Measurements from ENCODE around the gene TFAM.

Gene TFAM

GRCh38 chr10:58433571-58433970, 48.4 kb downstream of the TFAM start:
- DNase-seq (ENCODE audit: low spot score): no peak

- DNase-seq (ENCODE audit: low spot score): peak; percentile 84
Measured at GRCh38 chr10:58435297-58435985, 50.2 kb downstream of the TFAM start.

- no peak for DNase-seq (ENCODE audit: low spot score)
Measured at GRCh38 chr10:58436071-58436470, 50.9 kb downstream of the TFAM start.

- peak; percentile 49 for DNase-seq (ENCODE audit: low spot score)
Measured at GRCh38 chr10:58438340-58438871, 53.2 kb downstream of the TFAM start.

- no peak for DNase-seq (ENCODE audit: low spot score)
Measured at GRCh38 chr10:58438986-58439385, 53.8 kb downstream of the TFAM start.

GRCh38 chr10:58439632-58440364, 54.6 kb downstream of the TFAM start:
- no peak for DNase-seq (ENCODE audit: low spot score)

GRCh38 chr10:58440484-58440883, 55.3 kb downstream of the TFAM start:
- no peak for DNase-seq (ENCODE audit: low spot score)

- no peak for DNase-seq (ENCODE audit: low spot score)
Measured at GRCh38 chr10:58444321-58444720, 59.1 kb downstream of the TFAM start.

GRCh38 chr10:58444876-58445275, 59.7 kb downstream of the TFAM start:
- no peak for DNase-seq (ENCODE audit: low spot score)

GRCh38 chr10:58448121-58448935, 63.1 kb downstream of the TFAM start:
- no peak for DNase-seq (ENCODE audit: low spot score)
